ENCODE data around the gene TRAPPC2L.

Gene TRAPPC2L

GRCh38 chr16:88861359-88861758 lies 4.4 kb downstream of the TRAPPC2L start:
- DNase-seq (ENCODE audit: low read depth): no peak

- DNase-seq (ENCODE audit: low read depth): no peak
Measured at GRCh38 chr16:88862968-88863367, 6.0 kb downstream of the TRAPPC2L start.

- no peak for DNase-seq (ENCODE audit: low read depth)
Measured at GRCh38 chr16:88863426-88863825, 6.5 kb downstream of the TRAPPC2L start.

- no peak for DNase-seq (ENCODE audit: low read depth)
Measured at GRCh38 chr16:88864099-88864498, 7.2 kb downstream of the TRAPPC2L start.

GRCh38 chr16:88864521-88864920 lies 7.6 kb downstream of the TRAPPC2L start:
- no peak for DNase-seq (ENCODE audit: low read depth)

DNA sequence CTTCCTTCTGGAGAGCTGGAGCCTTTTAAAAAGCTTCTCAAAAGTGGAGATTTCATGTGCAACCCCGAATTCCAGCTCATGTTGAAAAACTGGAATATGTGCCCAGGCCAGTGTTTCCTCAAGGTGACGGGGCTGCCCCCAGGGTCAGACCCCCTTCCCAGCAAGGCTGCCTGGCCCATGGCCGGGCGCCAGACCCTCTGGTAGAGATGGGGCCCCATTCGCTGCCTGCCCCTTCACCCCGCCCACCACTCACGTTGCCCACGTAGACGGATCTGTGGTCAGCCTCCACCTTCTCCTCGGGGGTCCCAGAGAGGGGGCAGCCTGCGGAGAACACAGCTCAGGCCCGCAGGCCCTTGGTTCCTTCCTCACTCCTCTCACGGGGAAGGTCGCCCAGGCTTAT lies 8.4 kb downstream of the TRAPPC2L start:
- DNase-seq (ENCODE audit: low read depth): no peak

DNA sequence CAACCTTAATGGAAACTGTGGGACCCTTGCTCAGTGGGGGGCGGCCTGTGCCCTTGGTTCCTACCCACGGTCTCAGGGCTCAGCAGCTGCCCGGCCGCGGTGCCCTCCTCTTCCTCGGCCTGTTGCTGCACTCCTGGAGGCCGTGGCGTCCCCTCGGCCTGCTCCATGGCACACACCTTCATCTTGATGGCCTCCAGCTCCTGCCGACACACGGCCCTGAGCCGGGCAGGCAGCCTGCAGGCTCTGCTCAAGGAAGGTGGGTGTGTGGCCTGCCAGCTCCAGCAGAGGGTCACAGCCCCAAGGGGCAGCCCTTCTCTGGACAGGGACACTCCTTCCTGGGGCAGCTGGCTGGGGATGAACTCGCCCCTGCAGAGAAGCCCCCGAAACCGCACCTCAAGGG lies 8.8 kb downstream of the TRAPPC2L start:
- no peak for DNase-seq (ENCODE audit: low read depth)

DNA sequence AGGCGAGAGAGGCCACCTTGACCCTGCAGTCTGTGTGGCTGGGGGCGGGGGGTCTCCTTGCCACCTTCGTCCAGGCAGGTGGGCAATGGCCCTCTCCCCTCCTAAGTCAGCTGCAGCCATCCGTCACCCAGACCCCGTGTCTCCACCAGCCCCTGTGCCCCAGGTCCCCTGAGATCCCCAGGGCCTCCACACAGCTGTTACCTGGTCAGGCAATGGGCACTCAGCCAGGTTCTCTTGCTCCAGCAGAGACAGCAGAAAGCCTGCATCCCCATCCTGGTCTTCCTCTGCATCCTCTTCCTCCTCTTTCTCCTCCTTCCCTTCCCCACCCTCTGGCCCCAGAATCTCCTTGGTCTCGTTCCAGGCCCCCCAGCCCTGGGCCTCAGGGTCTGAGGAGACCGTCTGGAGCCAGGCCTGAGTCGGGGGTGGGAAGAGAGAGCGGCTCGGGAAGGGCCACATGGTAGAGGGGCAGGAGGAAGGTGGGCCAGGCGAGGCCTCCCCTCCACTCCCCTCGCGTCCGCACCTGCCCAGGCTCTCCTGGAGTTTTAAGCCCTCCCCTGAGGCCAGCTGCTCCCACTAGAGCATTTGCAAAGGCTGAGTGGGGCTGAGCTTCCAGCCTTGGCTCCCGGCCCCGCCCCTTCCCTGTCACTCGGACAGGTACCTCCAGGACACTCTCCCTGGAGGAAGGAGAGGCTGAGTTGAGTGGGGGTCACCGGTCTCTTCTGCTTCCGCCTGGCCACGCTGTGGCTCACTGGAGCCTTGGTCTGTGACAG lies 9.4 kb downstream of the TRAPPC2L start, which contains the start of gene PABPN1L:
TSS of gene PABPN1L (minus strand) at position 510 of the 770 bp plus-strand sequence. CDS start at position 456, 54 bp downstream.
- DNase-seq (ENCODE audit: low read depth): no peak

DNA sequence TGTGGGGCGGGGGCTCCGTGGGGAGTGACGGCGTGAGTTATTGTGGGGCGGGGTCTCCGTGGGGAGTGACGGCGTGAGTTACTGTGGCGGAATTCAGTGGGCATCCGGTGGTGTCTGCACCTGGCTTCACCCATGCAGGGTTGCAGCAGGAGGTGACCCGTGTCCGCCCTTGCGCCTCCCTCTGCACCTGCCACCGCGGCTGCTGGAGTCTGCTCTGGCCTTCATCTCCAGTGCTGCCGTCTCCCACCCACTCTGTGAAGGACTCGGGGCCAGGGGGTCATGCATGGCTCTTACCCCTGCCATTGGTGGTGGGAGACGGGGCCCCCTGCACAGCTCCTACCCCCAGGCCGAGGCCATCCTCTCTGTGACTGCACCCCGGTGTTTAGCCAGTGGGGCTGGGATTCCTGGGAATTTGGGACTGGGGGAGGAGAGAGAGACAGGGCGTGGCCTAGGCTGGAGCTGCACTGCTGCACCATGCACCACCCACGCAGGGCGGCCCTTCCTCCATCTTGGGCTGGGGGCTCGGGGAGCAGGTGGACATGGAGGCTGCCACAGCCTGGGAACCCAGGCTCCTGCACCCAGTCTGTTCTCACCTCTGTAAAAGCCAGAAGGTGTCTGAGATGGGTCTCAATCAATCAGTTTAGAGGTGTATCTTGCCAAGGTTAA lies 10.8 kb downstream of the TRAPPC2L start:
- DNase-seq (ENCODE audit: low read depth): no peak

DNA sequence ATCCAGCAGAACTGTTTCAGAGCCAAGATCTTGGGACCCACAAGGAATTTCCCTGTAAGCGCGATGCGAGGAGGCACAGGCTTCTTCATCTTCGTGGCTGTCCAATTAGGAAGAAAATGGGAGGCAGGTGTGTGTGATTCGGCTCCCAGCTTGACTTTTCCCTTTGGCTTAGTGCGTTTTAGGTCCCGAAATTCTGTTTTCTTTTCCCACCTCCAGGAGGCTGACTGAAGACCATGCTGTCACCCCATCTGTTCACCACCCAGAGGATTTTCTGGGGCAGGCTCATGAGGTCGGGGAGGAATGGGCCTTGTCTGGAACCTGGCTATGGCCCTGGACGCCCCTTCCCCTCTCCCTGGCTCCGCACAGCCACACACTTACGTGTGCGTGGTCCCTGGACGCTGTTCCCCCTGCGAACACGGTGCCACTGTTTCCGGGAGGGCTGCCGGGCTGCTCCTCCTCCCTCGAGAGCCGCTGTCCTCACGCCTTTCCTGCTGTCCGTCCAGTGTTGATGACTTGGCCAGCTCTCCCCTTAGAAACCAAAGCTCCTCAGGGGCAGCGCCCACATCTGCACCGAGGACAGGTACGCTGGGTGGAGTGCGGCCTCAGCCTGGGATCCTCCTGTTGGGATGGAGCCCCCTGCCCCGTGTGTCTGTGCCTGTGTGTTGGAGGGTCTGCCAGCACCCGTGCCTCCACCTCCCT lies 12.2 kb downstream of the TRAPPC2L start:
- DNase-seq (ENCODE audit: low read depth): no peak

DNA sequence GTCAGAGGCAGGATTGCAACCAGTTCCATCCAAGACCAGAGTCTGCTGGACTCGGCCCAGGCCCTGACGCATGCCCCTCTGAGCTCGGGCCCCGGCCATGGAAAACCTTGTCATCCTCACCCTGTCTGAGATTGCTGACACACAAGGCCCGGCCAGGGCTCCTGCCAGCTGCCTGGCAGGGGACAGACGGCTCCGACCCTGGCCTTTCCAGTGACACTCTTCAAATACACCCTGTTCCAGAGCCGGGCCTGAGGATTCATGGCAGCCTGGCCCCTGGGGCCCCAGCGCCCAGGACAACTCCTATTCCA lies 12.7 kb downstream of the TRAPPC2L start:
- DNase-seq (ENCODE audit: low read depth): no peak

GRCh38 chr16:88870608-88871348 lies 13.9 kb downstream of the TRAPPC2L start:
- DNase-seq (ENCODE audit: low read depth): no peak

- DNase-seq (ENCODE audit: low read depth): no peak
Measured at GRCh38 chr16:88871349-88871702, 14.4 kb downstream of the TRAPPC2L start.

DNA sequence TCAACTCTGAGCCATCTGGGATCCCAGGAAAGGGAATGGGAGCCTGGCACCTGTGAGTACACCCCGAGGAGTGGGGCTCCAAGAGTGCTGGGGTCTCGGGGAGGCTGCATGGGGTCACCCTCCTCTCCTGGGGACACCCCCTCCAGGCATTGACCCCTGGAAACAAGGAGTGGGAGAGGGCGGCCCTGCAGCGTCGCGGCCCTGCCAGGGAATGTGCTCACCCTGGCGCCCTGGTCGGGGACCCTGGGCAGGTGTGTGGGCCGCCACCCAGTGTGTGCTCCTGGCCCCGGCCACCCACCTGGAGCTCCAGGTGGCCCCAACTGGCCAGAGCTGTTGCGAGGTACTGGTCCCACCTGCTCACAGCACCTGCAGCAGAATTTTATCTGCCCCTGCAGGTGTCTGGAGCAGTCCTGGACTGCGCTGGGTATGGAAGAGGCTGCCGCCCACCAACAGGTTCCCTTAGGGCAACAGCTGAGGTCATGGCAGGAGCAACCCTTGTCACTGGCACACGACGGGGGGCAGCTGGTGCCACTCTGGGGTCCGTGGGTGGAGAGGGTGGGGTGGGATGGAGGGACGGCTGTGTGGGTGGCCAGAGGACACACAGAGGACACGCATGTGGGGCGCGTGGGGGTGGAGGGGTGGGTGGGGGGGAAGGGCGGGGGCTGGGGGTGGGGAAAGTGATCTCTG lies 14.9 kb downstream of the TRAPPC2L start:
- no peak for DNase-seq (ENCODE audit: low read depth)

DNA sequence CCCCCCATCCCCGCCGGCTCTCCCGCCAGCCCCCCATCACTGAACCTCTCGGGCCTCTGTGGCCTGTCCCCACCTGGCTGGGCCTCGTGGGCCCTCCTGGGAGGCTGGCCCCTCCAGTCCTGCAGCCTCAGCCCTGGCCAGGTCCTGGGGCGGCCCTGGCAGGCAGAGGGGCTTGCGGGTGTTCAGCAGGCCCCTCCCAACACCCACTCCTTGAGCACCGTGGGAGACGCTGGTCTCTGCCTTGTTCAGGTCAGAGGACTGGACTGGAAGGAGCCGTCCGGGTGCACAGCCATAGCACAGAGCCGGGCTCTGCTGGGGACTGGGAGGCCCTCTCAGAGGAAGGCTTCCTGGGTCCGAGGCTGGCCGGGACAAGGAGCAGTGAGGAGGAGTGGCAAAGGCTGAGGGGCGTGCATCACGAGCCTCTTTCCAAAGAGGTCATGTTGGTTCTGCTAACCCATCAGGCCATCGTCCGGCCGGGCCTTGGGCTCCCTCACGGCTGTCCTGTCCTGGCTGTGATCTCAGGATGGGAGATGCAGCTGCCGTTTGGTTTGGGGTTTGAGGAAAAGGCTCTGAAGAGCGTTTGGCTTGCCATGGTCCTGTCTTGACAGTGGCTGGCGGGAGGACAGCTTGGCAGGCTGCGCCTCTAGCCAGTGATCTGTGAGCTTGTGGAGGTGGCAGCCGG lies 15.9 kb downstream of the TRAPPC2L start:
- no peak for DNase-seq (ENCODE audit: low read depth)

- no peak for DNase-seq (ENCODE audit: low read depth)
Measured at GRCh38 chr16:88874938-88875599, 18.1 kb downstream of the TRAPPC2L start.

GRCh38 chr16:88875703-88876234 lies 18.8 kb downstream of the TRAPPC2L start:
- no peak for DNase-seq (ENCODE audit: low read depth)

GRCh38 chr16:88876942-88877526 lies 20.1 kb downstream of the TRAPPC2L start:
- DNase-seq (ENCODE audit: low read depth): no peak

GRCh38 chr16:88877564-88878289 lies 20.8 kb downstream of the TRAPPC2L start:
- DNase-seq (ENCODE audit: low read depth): no peak

Measured in fibroblast of gingiva (primary cell).